GM12878 (cell line): ENCODE measurements around the gene PVALEF. TPM values are rescaled to one million over a fixed set of nuclear protein-coding genes. Genes with fewer than 3 reads are reported as not detected.

Source experiments
- ATF2 ChIP-seq: IDR thresholded peaks from 2 replicates; pipeline ENCODE4 v1.6.1; 2012; ENCODE audit warnings: low read length, inconsistent platforms
- ETV6 ChIP-seq, 2 experiments: fragments of 450-650 bp in 1 of 2; IDR thresholded peaks in 1 of 2; conservative IDR thresholded peaks in 1 of 2; 2 replicates each; pipeline ENCODE4 v1.6.1; 2014; ENCODE audit warnings: antibody characterized with exemption in 1 of 2, borderline replicate concordance in 1 of 2, low read depth in 1 of 2, mild to moderate bottlenecking in 1 of 2, moderate library complexity in 1 of 2
- HDAC2 ChIP-seq: fragments of 200-600 bp; sonication (generic); IDR thresholded peaks from 2 replicates; pipeline ENCODE4 v1.6.1; 2017
- HSF1 ChIP-seq: fragments of 150-350 bp; IDR thresholded peaks from 2 replicates; pipeline ENCODE4 v1.6.1; 2014; ENCODE audit warnings: mild to moderate bottlenecking, low read depth, low read length
- IKZF2 ChIP-seq, 2 experiments: fragments of 450-650 bp; IDR thresholded peaks; 2 replicates each; pipeline ENCODE4 v1.6.1; 2017; ENCODE audit warnings: mild to moderate bottlenecking in 2 of 2, moderate library complexity in 2 of 2
- REST ChIP-seq: IDR thresholded peaks from 2 replicates; pipeline ENCODE4 v1.6.1; 2012; ENCODE audit warnings: mild to moderate bottlenecking, low read depth, low read length
- ZNF207 ChIP-seq: fragments of 450-650 bp; IDR thresholded peaks from 2 replicates; pipeline ENCODE4 v1.6.1; 2014; ENCODE audit warnings: antibody characterized with exemption, mild to moderate bottlenecking, borderline replicate concordance
- ZNF24 ChIP-seq: fragments of 450-650 bp; IDR thresholded peaks from 2 replicates; pipeline ENCODE4 v1.6.1; 2017; ENCODE audit warnings: antibody characterized with exemption, mild to moderate bottlenecking
- ZNF274 ChIP-seq: IDR thresholded peaks from one replicate; pipeline ENCODE4 v1.8.0; 2011; ENCODE audit not compliant: insufficient read length, insufficient read depth
- polyA plus RNA-seq, 11 experiments: library from polyadenylated mRNA; depleted of rRNA in 4 of 11; unstranded in 6 of 11; stranded (reverse) in 5 of 11; fragments of >200 nt; fragmentation: Nextera tagmentation in 4 of 11; fragmentation: Illumina TruSeq in 1 of 11; extraction: Ambion mirVana in 4 of 11; extraction: Trizol in 1 of 11; gene quantifications; 1 replicate in 1 of 11; 2 replicates in 10 of 11; pipeline versions ENCODE4 v1.2.1 to v1.2.3, GENCODE V29; 2011 to 2016; ENCODE audit warnings: inconsistent platforms in 2 of 11, missing spikeins in 2 of 11, low read depth in 1 of 11
- total RNA-seq, 4 experiments: library from RNA; depleted of rRNA in 3 of 4; stranded (reverse); fragments of >200 nt in 3 of 4; fragmentation: Illumina TruSeq in 1 of 4; extraction: Trizol in 1 of 4; gene quantifications; 2 replicates each; pipeline versions ENCODE4 v1.2.1 to v1.2.3, GENCODE V29; 2013 to 2021
- TF ChIP-seq, protein P1 (sequence below): IDR thresholded peaks from 2 replicates; pipeline ENCODE4 v1.6.1; 2012; ENCODE audit warnings: improper control_type of control experiment, low read depth, low read length; ENCODE audit not compliant: insufficient replicate concordance
- TF ChIP-seq, protein P2 (sequence below): fragments of 450-650 bp; IDR thresholded peaks from 2 replicates; pipeline ENCODE4 v1.6.1; 2017; ENCODE audit warnings: mild to moderate bottlenecking, moderate library complexity

Gene PVALEF
- total and polyA plus RNA-seq, 10 of the 15 experiments (the other 5 are each of a cell fraction or from before 2014, with no cell fraction given), result not detected

DNA sequence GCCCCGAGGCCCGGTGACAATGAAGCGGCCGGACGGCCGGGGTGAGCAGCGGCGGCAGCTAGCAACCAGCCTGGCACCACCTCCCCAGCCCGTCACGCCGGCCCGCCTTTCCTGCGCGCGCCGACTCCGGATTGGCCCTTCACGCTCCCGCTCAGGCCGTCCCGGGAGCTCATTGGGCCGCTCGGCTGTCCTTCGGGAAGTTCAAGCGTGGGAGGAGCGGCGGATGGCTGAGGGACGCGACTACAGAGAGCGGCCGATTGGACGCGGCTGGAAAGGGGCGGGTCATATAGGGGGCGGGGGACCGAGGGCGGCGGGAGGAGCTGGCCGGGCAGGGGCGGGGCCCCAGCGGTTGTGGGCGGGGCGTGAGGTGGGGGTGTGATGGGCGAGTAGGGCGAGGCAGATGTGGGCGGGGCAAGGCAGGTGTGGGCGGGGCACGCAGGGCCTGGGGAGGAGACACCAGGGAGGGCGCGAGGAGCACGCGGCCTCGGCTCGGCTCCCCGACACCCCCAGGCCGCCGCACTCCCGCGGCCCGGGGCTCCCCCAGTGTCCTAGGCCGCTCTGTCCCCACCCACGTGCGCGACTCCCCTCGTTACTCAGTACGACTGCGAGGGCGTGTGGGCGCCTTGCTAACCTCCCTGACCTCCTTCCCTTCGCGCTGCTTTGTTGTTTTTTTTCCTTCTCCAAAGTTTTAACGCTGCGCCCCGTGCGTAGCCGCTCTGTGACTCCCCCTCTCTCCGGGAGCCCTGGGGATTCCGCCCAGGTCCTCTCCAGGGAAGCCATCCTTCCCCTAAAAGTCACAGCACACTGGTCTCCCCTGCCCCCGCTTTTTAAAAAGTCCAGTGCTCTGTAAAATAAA, 57.8 kb downstream of the PVALEF start, which contains the start of gene CEP131 (continued):
- TF ChIP-seq, protein P1, sequence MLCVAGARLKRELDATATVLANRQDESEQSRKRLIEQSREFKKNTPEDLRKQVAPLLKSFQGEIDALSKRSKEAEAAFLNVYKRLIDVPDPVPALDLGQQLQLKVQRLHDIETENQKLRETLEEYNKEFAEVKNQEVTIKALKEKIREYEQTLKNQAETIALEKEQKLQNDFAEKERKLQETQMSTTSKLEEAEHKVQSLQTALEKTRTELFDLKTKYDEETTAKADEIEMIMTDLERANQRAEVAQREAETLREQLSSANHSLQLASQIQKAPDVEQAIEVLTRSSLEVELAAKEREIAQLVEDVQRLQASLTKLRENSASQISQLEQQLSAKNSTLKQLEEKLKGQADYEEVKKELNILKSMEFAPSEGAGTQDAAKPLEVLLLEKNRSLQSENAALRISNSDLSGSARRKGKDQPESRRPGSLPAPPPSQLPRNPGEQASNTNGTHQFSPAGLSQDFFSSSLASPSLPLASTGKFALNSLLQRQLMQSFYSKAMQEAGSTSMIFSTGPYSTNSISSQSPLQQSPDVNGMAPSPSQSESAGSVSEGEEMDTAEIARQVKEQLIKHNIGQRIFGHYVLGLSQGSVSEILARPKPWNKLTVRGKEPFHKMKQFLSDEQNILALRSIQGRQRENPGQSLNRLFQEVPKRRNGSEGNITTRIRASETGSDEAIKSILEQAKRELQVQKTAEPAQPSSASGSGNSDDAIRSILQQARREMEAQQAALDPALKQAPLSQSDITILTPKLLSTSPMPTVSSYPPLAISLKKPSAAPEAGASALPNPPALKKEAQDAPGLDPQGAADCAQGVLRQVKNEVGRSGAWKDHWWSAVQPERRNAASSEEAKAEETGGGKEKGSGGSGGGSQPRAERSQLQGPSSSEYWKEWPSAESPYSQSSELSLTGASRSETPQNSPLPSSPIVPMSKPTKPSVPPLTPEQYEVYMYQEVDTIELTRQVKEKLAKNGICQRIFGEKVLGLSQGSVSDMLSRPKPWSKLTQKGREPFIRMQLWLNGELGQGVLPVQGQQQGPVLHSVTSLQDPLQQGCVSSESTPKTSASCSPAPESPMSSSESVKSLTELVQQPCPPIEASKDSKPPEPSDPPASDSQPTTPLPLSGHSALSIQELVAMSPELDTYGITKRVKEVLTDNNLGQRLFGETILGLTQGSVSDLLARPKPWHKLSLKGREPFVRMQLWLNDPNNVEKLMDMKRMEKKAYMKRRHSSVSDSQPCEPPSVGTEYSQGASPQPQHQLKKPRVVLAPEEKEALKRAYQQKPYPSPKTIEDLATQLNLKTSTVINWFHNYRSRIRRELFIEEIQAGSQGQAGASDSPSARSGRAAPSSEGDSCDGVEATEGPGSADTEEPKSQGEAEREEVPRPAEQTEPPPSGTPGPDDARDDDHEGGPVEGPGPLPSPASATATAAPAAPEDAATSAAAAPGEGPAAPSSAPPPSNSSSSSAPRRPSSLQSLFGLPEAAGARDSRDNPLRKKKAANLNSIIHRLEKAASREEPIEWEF, result no peak
- TF ChIP-seq ETV6 (conservative IDR thresholded peaks at IDR 0.05 in 1 of 2, IDR thresholded peaks at IDR 0.05 in 1 of 2; ENCODE audit: borderline replicate concordance in 1 of 2, low read depth in 1 of 2) (no peak), ZNF207 (no peak; the same call in 1 of the 2 replicates), HDAC2 (no peak), IKZF2 (IDR thresholded peaks at IDR 0.05) (0 out of 4 replicates have a peak, but pooled peaks of 1 of the 2 experiments have one; percentile 23), REST (no peak), ZNF24 (no peak), ATF2 (no peak), HSF1 (no peak), ZNF274 (no peak)
- TF ChIP-seq, protein P2, sequence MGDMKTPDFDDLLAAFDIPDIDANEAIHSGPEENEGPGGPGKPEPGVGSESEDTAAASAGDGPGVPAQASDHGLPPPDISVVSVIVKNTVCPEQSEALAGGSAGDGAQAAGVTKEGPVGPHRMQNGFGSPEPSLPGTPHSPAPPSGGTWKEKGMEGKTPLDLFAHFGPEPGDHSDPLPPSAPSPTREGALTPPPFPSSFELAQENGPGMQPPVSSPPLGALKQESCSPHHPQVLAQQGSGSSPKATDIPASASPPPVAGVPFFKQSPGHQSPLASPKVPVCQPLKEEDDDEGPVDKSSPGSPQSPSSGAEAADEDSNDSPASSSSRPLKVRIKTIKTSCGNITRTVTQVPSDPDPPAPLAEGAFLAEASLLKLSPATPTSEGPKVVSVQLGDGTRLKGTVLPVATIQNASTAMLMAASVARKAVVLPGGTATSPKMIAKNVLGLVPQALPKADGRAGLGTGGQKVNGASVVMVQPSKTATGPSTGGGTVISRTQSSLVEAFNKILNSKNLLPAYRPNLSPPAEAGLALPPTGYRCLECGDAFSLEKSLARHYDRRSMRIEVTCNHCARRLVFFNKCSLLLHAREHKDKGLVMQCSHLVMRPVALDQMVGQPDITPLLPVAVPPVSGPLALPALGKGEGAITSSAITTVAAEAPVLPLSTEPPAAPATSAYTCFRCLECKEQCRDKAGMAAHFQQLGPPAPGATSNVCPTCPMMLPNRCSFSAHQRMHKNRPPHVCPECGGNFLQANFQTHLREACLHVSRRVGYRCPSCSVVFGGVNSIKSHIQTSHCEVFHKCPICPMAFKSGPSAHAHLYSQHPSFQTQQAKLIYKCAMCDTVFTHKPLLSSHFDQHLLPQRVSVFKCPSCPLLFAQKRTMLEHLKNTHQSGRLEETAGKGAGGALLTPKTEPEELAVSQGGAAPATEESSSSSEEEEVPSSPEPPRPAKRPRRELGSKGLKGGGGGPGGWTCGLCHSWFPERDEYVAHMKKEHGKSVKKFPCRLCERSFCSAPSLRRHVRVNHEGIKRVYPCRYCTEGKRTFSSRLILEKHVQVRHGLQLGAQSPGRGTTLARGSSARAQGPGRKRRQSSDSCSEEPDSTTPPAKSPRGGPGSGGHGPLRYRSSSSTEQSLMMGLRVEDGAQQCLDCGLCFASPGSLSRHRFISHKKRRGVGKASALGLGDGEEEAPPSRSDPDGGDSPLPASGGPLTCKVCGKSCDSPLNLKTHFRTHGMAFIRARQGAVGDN, result peak; percentile 92
